HEK293 (cell line): ENCODE results near the gene CHIT1.

Source experiments
- ATF2 ChIP-seq: fragments of 450-650 bp; formaldehyde crosslinking; IDR thresholded peaks from 2 replicates; pipeline ENCODE4 v1.5.1; 2016; ENCODE audit warnings: missing biosample characterization, missing genetic modification characterization, low read depth
- CTCF ChIP-seq: fragments of 450-650 bp; formaldehyde crosslinking; IDR thresholded peaks from 2 replicates; pipeline ENCODE4 v1.5.1; 2016; ENCODE audit warnings: missing biosample characterization, missing genetic modification characterization
- GFI1B ChIP-seq: fragments of 450-650 bp; formaldehyde crosslinking; IDR thresholded peaks from 2 replicates; pipeline ENCODE4 v1.5.1; 2016; ENCODE audit warnings: missing biosample characterization, missing genetic modification characterization
- HOXA7 ChIP-seq: sonication (generic); formaldehyde crosslinking; IDR thresholded peaks from 2 replicates; pipeline ENCODE4 v1.8.1; 2022; ENCODE audit warnings: missing genetic modification reagents, borderline replicate concordance
- MYNN ChIP-seq: fragments of 450-650 bp; formaldehyde crosslinking; IDR thresholded peaks from 2 replicates; pipeline ENCODE4 v1.5.1; 2016; ENCODE audit warnings: missing biosample characterization, missing genetic modification characterization, borderline replicate concordance
- REST ChIP-seq: fragments of 450-650 bp; formaldehyde crosslinking; IDR thresholded peaks from 2 replicates; pipeline ENCODE4 v1.5.1; 2016; ENCODE audit warnings: missing biosample characterization, missing genetic modification characterization
- ZBTB1 ChIP-seq: fragments of 450-650 bp; formaldehyde crosslinking; IDR thresholded peaks from 2 replicates; pipeline ENCODE4 v1.5.1; 2016; ENCODE audit warnings: missing biosample characterization, missing genetic modification characterization
- ZFP37 ChIP-seq: fragments of 450-650 bp; formaldehyde crosslinking; IDR thresholded peaks from 2 replicates; pipeline ENCODE4 v1.5.1; 2016; ENCODE audit warnings: missing biosample characterization, missing genetic modification characterization
- ZNF175 ChIP-seq: fragments of 450-650 bp; formaldehyde crosslinking; IDR thresholded peaks from 2 replicates; pipeline ENCODE4 v1.5.1; 2016; ENCODE audit warnings: missing biosample characterization, missing genetic modification characterization
- ZNF529 ChIP-seq: fragments of 450-650 bp; formaldehyde crosslinking; IDR thresholded peaks from 2 replicates; pipeline ENCODE4 v1.5.1; 2017; ENCODE audit warnings: missing genetic modification characterization, missing biosample characterization; ENCODE audit not compliant: insufficient replicate concordance

- TF ChIP-seq ZBTB1 (no peak), ZFP37 (no peak), REST (tag by site-specific recombination) (no peak), CTCF (tag by site-specific recombination) (no peak), HOXA7 (CRISPR knock-in tag) (no peak), GFI1B (tag by site-specific recombination) (no peak), ZNF529 (tag by site-specific recombination) (no peak), ZNF175 (no peak), MYNN (tag by site-specific recombination) (no peak), ATF2 (no peak)
These were observed 17.7 kb downstream of the CHIT1 start for GRCh38 chr1:203211812-203212211.
